Neural crest cell (in vitro differentiated cells): ENCODE measurements around the gene DBT. TPM values are rescaled to one million over a fixed set of nuclear protein-coding genes. Genes with fewer than 3 reads are reported as not detected.

Experiments used
- DNase-seq: peaks from one replicate; pipeline ENCODE4 v3.0.0; 2021; ENCODE audit warnings: low read depth, mixed read lengths, low spot score
- H3K27ac Mint-ChIP-seq: one replicate; pipeline ENCODE4 v1.8.0; 2021; ENCODE audit warnings: mild to moderate bottlenecking, mixed read lengths; ENCODE audit not compliant: unreplicated experiment
- H3K27me3 Mint-ChIP-seq: 2 replicates; pipeline ENCODE4 v1.8.0; 2021; ENCODE audit warnings: low read depth, mild to moderate bottlenecking, mixed read lengths
- H3K36me3 Mint-ChIP-seq: 2 replicates; pipeline ENCODE4 v1.8.0; 2021; ENCODE audit warnings: low read depth, mild to moderate bottlenecking, mixed read lengths
- H3K4me1 Mint-ChIP-seq: 2 replicates; pipeline ENCODE4 v1.8.0; 2021; ENCODE audit warnings: mixed read lengths
- H3K4me3 Mint-ChIP-seq: one replicate; pipeline ENCODE4 v1.8.0; 2021; ENCODE audit warnings: mild to moderate bottlenecking, mixed read lengths
- H3K9me3 Mint-ChIP-seq: 2 replicates; pipeline ENCODE4 v1.8.0; 2021; ENCODE audit warnings: mixed read lengths
- CTCF ChIP-seq: fragments of 200-600 bp; sonication (generic); conservative IDR thresholded peaks from 2 replicates; pipeline ENCODE4 v1.5.0; 2021; ENCODE audit warnings: antibody characterized with exemption, mild to moderate bottlenecking
- microRNA-seq: library from miRNA; unstranded; fragments of <30 nt; microRNA quantifications from one replicate; pipeline ENCODE4, GENCODE V29; 2020
- total RNA-seq: library from RNA; stranded (reverse); gene quantifications from 2 replicates; pipeline ENCODE4 v1.2.1, GENCODE V29; 2021

The DBT gene
- total RNA-seq, 1 donor from 2014 or later, result 11.8 TPM

- no peak for DNase-seq
- Mint-ChIP-seq H3K36me3 (peaks cover 10% of the 10 kb centered on the region), H3K27ac (no peak overlapping the region), H3K4me1 (no peaks in the 10 kb centered on the region), H3K9me3 (no peaks in the 10 kb centered on the region), H3K27me3 (no peaks in the 10 kb centered on the region), H3K4me3 (no peak overlapping the region)
- TF ChIP-seq CTCF, result no peak
Observed at GRCh38 chr1:100142343-100142742, 107.3 kb downstream of the DBT start.

GRCh38 chr1:100141192-100141591 is 108.4 kb downstream of the DBT start:
- Mint-ChIP-seq H3K27ac (no peak overlapping the region), H3K9me3 (no peaks in the 10 kb centered on the region), H3K27me3 (no peaks in the 10 kb centered on the region), H3K4me1 (no peaks in the 10 kb centered on the region), H3K4me3 (no peak overlapping the region), H3K36me3 (peaks cover 7% of the 10 kb centered on the region)
- no peak for TF ChIP-seq CTCF
- DNase-seq, result no peak

- no peak overlapping the region for H3K27ac Mint-ChIP-seq
- no peak for DNase-seq
- no peak overlapping the region for H3K4me3 Mint-ChIP-seq
- peaks cover 21% of the 10 kb centered on the region for H3K4me1 Mint-ChIP-seq
- no peaks in the 10 kb centered on the region for H3K9me3 Mint-ChIP-seq
- no peaks in the 10 kb centered on the region for H3K27me3 Mint-ChIP-seq
- H3K36me3 Mint-ChIP-seq, result no peaks in the 10 kb centered on the region
- no peak for TF ChIP-seq CTCF
Observed at GRCh38 chr1:100137602-100138001, 112.0 kb downstream of the DBT start.

Small RNA genes lying within 50 kb of the gene (microRNA-seq; reads per million reads assigned to microRNA genes)
- gene MIR553, result not detected

Other genes with a start within 250 kb of the DBT start
- 14.9 and 15.2 TPM in 2 replicates for gene SASS6, start 116.9 kb downstream of the DBT start, total RNA-seq
- 14.6 and 17.8 TPM in 2 replicates for gene TRMT13, start 116.7 kb downstream of the DBT start, total RNA-seq
- 1.3 and 1.4 TPM in 2 replicates for gene LRRC39, start 71.6 kb downstream of the DBT start, total RNA-seq
- gene RTCA, start 16.4 kb upstream of the DBT start, total RNA-seq, result 29.0 and 29.6 TPM in 2 replicates
- gene CDC14A, start 102.7 kb upstream of the DBT start, total RNA-seq, result 15.7 and 16.6 TPM in 2 replicates